Suprapubic skin (tissue), 3 donors: Measurements from ENCODE around the gene UTS2.

Experiments
- POLR2A ChIP-seq, 2 donors: fragments of 450-650 bp; IDR thresholded peaks; one replicate each; pipeline ENCODE4 v1.6.1; 2017; ENCODE audit warnings: antibody characterized with exemption in 2 of 2, mild to moderate bottlenecking in 2 of 2, moderate library complexity in 2 of 2
- TF ChIP-seq, protein P1 (sequence below), 2 donors: fragments of 200-600 bp in 1 of 2; fragments of 450-650 bp in 1 of 2; sonication (generic) in 1 of 2; IDR thresholded peaks; one replicate each; pipeline ENCODE4 v1.5.1; 2016 to 2019; ENCODE audit warnings: antibody characterized with exemption in 2 of 2, mild to moderate bottlenecking in 1 of 2, moderate library complexity in 1 of 2

DNA sequence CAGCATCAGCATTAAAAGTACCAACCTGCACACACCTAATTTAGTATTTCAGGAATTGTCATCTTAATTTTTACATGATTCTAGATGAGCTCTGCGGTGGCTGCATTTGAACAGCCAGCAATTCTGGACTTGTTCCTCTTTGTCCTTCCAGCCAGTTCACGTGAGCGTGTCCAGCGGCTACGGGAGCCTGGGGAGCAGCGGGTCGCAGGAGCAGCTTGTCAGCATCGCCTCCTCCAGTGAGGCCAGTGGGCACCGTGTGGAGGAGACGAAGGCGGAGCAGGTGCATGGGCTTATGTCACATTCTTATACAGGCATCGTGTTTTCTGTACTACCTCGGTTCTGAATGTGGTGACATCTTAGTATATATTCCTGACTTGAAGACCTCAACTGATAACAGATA lies 43.1 kb downstream of the UTS2 start:
- TF ChIP-seq, protein P1, sequence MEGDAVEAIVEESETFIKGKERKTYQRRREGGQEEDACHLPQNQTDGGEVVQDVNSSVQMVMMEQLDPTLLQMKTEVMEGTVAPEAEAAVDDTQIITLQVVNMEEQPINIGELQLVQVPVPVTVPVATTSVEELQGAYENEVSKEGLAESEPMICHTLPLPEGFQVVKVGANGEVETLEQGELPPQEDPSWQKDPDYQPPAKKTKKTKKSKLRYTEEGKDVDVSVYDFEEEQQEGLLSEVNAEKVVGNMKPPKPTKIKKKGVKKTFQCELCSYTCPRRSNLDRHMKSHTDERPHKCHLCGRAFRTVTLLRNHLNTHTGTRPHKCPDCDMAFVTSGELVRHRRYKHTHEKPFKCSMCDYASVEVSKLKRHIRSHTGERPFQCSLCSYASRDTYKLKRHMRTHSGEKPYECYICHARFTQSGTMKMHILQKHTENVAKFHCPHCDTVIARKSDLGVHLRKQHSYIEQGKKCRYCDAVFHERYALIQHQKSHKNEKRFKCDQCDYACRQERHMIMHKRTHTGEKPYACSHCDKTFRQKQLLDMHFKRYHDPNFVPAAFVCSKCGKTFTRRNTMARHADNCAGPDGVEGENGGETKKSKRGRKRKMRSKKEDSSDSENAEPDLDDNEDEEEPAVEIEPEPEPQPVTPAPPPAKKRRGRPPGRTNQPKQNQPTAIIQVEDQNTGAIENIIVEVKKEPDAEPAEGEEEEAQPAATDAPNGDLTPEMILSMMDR (IDR thresholded peaks at IDR 0.05), result no peak
- TF ChIP-seq POLR2A (IDR thresholded peaks at IDR 0.05), result no peak
